ENCODE data around the gene CYTH1.

DNA sequence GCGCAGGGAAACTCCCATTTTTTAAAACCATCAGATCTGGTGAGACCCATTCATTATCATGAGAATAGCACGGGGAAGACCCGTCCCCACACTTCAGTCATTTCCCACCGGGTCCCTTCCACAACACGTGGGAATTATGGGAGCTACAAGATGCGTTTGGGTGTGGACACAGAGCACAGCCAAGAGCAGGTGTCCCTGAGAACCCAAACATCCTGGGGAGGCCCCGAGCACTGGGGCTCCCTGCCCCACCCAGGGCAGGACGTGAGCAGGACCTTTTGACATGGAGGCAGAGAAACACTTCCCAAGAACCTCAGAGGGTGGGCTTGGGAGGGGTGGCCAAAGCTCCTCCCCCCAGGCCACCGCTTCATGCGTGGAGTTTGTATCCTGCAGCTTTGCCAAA, 115.0 kb downstream of the CYTH1 start:
- TF ChIP-seq POLR2A (IDR thresholded peaks at IDR 0.05), result no peak
- TF ChIP-seq, protein P1, sequence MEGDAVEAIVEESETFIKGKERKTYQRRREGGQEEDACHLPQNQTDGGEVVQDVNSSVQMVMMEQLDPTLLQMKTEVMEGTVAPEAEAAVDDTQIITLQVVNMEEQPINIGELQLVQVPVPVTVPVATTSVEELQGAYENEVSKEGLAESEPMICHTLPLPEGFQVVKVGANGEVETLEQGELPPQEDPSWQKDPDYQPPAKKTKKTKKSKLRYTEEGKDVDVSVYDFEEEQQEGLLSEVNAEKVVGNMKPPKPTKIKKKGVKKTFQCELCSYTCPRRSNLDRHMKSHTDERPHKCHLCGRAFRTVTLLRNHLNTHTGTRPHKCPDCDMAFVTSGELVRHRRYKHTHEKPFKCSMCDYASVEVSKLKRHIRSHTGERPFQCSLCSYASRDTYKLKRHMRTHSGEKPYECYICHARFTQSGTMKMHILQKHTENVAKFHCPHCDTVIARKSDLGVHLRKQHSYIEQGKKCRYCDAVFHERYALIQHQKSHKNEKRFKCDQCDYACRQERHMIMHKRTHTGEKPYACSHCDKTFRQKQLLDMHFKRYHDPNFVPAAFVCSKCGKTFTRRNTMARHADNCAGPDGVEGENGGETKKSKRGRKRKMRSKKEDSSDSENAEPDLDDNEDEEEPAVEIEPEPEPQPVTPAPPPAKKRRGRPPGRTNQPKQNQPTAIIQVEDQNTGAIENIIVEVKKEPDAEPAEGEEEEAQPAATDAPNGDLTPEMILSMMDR (IDR thresholded peaks at IDR 0.05), result no peak

Measured in testis (tissue), 2 donors.